ENCODE measurements around the gene TMEM95.

TMEM95 gene

GRCh38 chr17:7392696-7393612 is 38.0 kb downstream of the TMEM95 start:
- peak overlapping the region; percentile 93 for H3K27ac ChIP-seq
- DNase-seq (ENCODE audit: low spot score): no peak
- ChIA-PET POLR2A (ENCODE audit: low non-redundant PET) (no interaction called here), CTCF (interaction anchor here (0.7 kb wide), 1 partner anchor 37 kb away, joined by 4 read pairs; no protein-coding TSS in a partner anchor)
- no peak for TF ChIP-seq CTCF (conservative IDR thresholded peaks at IDR 0.05; ENCODE audit: low read depth)

- DNase-seq (ENCODE audit: low spot score): peak; percentile 57
- peak overlapping the region; percentile 93 for H3K27ac ChIP-seq
- TF ChIP-seq CTCF (conservative IDR thresholded peaks at IDR 0.05; ENCODE audit: low read depth): no peak
- ChIA-PET CTCF (interaction anchor here (0.7 to 2.3 kb wide), 3 partner anchors 32 to 43 kb away, joined by 3 to 7 read pairs (median 4); no protein-coding TSS in a partner anchor), POLR2A (ENCODE audit: low non-redundant PET) (interaction anchor here (0.6 to 1.3 kb wide), 4 partner anchors 10 to 42 kb away, joined by 3 to 13 read pairs (median 4); partner anchors contain the start of genes TMEM256 and TMEM95)
These were observed 38.9 kb downstream of the TMEM95 start for GRCh38 chr17:7393613-7394451.

GRCh38 chr17:7394452-7395191 is 39.7 kb downstream of the TMEM95 start, which contains the start of gene PLSCR3:
PLSCR3 (minus strand) TSS chr17:7394525; CDS start chr17:7394110, 415 bp downstream.
- peak; percentile 79 for DNase-seq (ENCODE audit: low spot score)
- TF ChIP-seq CTCF (conservative IDR thresholded peaks at IDR 0.05; ENCODE audit: low read depth): peak; percentile 17; the same call in 1 of the 2 replicates
- POLR2A ChIA-PET (ENCODE audit: low non-redundant PET): interaction anchor here (0.6 to 1.3 kb wide), 4 partner anchors 9 to 42 kb away, joined by 3 to 13 read pairs (median 4); partner anchors contain the start of genes TMEM256 and TMEM95
- CTCF ChIA-PET: interaction anchor here (1.0 to 2.3 kb wide), 2 partner anchors 33 to 42 kb away, joined by 3 to 7 read pairs; no protein-coding TSS in a partner anchor
- H3K27ac ChIP-seq: peak within 1 kb of the TSS; percentile 93

- ChIA-PET CTCF (no interaction called here), POLR2A (ENCODE audit: low non-redundant PET) (no interaction called here)
- no peak for DNase-seq (ENCODE audit: low spot score)
- TF ChIP-seq CTCF (conservative IDR thresholded peaks at IDR 0.05; ENCODE audit: low read depth): no peak
- peak overlapping the region; percentile 19; the same call in 1 of the 2 replicates for H3K27ac ChIP-seq
These were observed 41.2 kb downstream of the TMEM95 start for GRCh38 chr17:7396147-7396546.

- CTCF ChIA-PET: no interaction called here
- POLR2A ChIA-PET (ENCODE audit: low non-redundant PET): no interaction called here
- no peak overlapping the region for H3K27ac ChIP-seq
- no peak for TF ChIP-seq CTCF (conservative IDR thresholded peaks at IDR 0.05; ENCODE audit: low read depth)
- DNase-seq (ENCODE audit: low spot score): no peak
These were observed 43.7 kb downstream of the TMEM95 start for GRCh38 chr17:7398612-7399011.
